NCI-H1694 (cell line): ENCODE results near the gene HPD.
"Not testable (repeated sequence)": the region's sequence is repeated elsewhere in the genome, so short reads cannot be mapped to it uniquely, and the experiment has no call there.

Experiments used
- DNase-seq: peaks from one replicate; lab custom pipeline; 2025; lab: John Stamatoyannopoulos, UW

The HPD gene

GRCh38 chr12:121866331-121866730 lies 7.7 kb upstream of the HPD start:
- no peak for DNase-seq

- DNase-seq, result no peak
Observed at GRCh38 chr12:121861636-121862254, 3.1 kb upstream of the HPD start.

GRCh38 chr12:121860699-121861098 lies 2.0 kb upstream of the HPD start:
- DNase-seq, result not testable (repeated sequence)

GRCh38 chr12:121860257-121860656 lies 1.6 kb upstream of the HPD start:
- no peak for DNase-seq

- DNase-seq, result no peak
Observed at GRCh38 chr12:121858318-121858661, 369 bp downstream of the HPD start.

- DNase-seq, result no peak
Observed at GRCh38 chr12:121857322-121858246, 1.1 kb downstream of the HPD start.

- not testable (repeated sequence) for DNase-seq
Observed at GRCh38 chr12:121852392-121852791, 6.3 kb downstream of the HPD start.

GRCh38 chr12:121849665-121850064 lies 9.0 kb downstream of the HPD start:
- no peak for DNase-seq

- no peak for DNase-seq
Observed at GRCh38 chr12:121849211-121849610, 9.4 kb downstream of the HPD start.

- DNase-seq, result no peak
Observed at GRCh38 chr12:121845701-121846100, 13.0 kb downstream of the HPD start.

GRCh38 chr12:121843236-121843982 lies 15.2 kb downstream of the HPD start:
- DNase-seq, result no peak

- no peak for DNase-seq
Observed at GRCh38 chr12:121839993-121840761, 18.5 kb downstream of the HPD start.

- DNase-seq, result peak; percentile 90
Observed at GRCh38 chr12:121839106-121839992, 19.3 kb downstream of the HPD start.

GRCh38 chr12:121838126-121838525 lies 20.5 kb downstream of the HPD start:
- DNase-seq, result no peak

GRCh38 chr12:121837680-121838079 lies 21.0 kb downstream of the HPD start:
- no peak for DNase-seq

- no peak for DNase-seq
Observed at GRCh38 chr12:121831571-121832245, 27.0 kb downstream of the HPD start.

GRCh38 chr12:121830588-121831265 lies 27.9 kb downstream of the HPD start:
- DNase-seq, result no peak

GRCh38 chr12:121830134-121830533 lies 28.5 kb downstream of the HPD start:
- DNase-seq, result no peak

- DNase-seq, result no peak
Observed at GRCh38 chr12:121829250-121829918, 29.3 kb downstream of the HPD start.
